GM21717 (cell line): ENCODE data around the gene HSD17B1.
A peak's percentile ranks its signal among the peaks of the same experiment; 100 is the strongest.

ENCODE experiments used
- ATAC-seq: cut with Tn5 transposase; IDR thresholded peaks from one replicate; pipeline ENCODE4 v1.9.1; 2021; ENCODE audit warnings: mild to moderate bottlenecking, moderate library complexity; ENCODE audit not compliant: unreplicated experiment

HSD17B1 gene

DNA sequence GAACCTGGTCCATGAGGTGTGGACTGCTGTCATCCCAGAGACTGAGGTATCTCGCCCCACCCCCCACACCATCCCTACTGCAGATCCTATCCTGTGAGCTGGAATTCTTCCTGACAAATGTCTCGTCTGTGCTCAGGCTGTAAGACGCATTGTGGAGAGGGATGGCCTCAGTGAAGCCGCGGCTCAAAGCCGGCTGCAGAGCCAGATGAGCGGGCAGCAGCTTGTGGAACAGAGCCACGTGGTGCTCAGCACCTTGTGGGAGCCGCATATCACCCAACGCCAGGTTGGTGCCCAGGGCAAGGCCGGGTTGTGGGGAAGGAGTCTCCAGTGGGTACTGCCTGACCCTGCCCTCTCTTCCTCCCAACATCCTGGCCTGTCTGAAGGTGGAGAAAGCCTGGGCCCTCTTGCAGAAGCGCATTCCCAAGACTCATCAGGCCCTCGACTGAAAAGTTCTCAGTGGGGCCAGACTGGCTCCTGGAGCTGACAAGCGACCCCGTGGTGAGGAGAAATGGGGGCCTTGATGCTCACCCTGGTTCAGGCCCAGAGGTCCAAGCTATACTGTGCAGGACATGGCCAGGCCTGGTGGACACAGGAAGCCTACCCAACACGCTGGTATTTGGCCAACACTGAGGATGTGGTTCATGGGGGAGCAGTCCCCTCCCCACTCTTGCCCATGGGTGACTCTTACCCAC is 12.9 kb downstream of the HSD17B1 start:
- no peak for ATAC-seq

DNA sequence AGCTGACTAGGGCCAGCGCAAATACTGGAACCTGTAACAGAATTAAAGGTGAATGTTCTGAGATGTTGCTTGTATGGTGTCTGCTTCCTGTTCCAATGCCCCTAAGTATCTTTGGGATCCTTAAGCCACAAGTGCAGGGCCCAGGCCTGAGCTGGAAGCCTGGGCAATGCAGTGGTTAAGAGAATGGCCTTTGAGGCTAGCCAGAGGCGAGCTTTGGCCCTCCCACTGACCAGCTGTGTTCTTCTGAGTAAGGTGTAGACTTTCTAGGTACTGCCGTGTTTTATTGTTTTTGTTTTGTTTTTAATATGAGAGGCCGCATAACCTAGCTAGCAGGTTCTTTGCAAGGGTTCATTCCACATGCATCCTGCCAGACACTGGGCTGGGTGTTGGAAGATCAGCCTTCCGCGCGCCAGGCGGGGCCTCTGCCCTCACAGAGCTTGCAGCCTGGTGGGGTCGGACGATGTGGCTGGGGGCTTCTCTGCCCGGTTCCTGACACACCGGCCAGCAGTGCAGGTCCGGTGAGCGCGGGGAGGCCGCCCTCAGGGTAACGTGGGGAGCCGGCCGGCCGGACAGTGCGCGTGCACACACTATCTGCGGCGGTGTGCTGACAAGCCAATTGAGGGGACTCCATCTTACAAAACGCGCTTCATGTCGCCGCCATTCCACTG is 13.6 kb downstream of the HSD17B1 start:
- peak; percentile 2 for ATAC-seq

DNA sequence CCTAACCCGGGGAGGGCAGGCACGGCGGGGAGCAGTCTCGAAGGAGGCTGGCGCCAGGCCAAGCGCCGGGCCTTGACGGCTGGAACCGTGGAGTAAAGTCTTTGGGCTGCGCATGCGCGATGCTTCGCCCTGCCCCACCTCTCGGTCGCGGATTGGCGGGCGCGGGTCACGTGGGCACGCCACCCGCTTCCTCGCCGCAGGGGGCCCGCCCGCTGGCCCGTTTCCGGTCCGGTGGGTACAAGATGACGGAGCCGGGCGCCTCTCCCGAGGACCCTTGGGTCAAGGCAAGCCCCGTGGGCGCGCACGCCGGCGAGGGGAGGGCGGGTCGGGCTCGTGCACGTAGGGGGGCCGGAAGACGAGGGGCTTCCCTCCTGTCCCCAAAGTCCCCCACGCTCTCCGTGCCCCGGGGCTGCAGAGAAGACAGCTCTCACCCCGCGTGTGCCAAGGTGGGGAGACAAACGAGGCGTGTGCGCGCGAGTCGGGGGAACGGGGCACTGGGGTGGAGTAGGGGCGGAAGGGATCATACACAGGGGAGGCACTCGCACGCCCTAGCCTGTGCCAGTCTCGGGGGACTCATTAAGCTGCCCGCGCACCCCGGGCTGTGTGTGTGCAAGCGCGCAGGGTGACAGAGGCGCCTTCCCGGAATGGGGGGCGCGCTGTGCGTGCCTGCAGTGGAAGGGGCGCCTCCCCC is 14.3 kb downstream of the HSD17B1 start, which contains the start of gene MLX:
Gene MLX, plus strand, starts transcription at position 218 of the 691 bp plus-strand sequence. Its CDS starts 25 bp downstream, at position 243.
- peak; percentile 41 for ATAC-seq

DNA sequence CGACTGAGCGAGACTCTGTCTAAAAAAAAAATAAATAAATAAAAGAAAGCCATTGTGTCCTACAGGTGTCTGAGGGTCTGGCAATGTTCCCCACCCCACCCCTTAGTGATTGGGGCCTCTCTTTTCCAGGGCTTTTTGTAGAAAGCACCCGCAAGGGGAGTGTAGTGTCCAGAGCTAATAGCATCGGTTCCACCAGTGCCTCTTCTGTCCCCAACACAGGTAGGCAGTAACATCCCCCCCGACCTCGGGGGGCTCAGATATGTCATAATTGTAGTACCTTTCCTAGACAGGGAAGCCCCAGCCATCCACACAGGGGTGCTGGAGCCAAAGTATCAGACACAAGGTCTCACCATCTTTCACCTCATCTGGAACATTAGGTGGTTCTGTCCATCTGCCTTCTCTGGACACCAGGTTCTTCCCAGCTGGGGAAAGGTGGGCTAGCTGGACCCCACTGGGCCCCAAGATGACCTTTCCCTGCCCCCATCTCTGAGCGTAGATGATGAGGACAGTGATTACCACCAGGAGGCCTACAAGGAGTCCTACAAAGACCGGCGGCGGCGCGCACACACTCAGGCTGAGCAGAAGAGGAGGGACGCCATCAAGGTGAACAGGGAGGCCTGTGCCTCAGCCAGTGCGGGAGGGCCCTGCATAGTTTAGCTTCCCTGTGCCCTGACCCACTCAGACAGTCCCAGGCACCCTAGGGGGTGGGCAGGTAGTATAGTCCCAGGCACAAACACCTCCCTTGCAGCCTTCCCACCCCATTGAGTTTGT is 15.8 kb downstream of the HSD17B1 start:
- ATAC-seq = no peak

DNA sequence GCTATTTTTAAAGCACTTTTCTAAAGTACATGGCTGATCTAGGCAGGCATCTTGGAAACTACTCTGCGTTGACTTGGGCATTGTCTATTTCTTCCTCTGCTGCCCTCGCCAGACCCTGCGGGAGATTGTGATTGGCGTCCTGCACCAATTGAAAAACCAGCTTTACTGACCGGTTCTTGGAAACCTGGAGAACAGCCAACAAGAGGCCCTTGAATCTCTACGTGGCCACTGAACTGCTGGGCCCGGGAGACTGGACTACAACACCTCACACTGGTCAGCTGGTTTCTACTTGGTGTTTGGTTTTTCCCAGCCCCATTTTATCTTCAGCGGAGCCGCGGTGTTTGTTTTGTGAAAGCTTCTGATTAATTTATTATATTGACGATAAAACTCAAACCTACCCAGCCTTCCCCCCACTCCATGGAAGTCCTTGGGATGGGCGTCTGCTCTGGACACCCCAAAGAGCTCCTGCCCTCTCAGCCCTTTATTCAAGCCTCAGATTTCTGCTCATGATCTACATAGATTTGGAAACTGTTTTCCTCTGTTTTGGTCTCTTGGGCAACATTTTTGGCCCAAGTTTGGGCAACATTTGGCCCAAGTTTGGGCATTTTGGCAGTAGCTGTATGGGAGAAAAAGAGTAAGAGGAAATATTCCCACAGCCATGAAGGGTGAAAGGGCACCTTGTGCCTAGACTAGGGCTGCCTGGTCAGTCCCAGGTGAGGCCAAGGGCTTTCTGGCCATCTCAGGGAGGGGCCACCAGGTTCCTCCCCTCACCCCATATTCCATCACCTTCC is 18.9 kb downstream of the HSD17B1 start:
- no peak for ATAC-seq

DNA sequence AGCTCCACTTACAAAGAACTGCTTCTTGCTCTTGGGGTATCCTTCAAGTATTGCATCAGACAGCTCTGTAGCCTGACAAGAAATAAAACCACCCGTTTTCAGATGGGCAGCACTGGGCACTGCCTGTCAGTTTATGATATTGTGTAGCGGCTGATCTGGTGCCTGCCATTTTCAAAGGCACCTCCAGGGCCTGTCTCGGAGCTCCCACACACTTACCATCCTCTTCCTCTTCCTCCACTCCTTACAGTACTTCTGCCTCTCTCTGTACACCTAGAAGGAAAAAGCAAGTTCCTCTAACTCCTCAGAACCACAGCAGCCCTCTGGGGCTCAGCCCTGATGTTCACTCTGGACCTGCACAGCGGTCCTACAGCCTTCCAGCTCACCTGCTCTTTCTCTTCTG is 20.4 kb downstream of the HSD17B1 start:
- ATAC-seq = no peak

DNA sequence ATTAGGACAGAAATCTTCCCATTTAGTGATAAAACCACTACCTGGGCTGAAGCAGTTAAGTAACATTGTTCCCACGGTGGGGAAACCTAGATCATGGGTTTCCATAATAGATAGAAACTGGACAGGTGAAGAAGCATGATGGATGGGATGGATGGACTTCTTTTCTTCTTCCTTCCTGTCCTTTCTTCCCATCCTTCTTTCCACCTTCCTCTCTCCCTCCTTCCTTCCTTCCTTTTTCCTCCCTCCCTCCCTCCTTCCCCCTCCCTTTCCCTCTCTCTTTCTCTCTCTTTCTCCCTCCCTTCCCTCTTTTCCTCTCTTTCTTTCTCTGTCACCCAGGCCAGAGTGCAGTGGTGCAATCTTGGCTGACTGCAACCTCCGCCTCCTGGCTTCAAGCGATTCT is 21.7 kb downstream of the HSD17B1 start:
- ATAC-seq = no peak

DNA sequence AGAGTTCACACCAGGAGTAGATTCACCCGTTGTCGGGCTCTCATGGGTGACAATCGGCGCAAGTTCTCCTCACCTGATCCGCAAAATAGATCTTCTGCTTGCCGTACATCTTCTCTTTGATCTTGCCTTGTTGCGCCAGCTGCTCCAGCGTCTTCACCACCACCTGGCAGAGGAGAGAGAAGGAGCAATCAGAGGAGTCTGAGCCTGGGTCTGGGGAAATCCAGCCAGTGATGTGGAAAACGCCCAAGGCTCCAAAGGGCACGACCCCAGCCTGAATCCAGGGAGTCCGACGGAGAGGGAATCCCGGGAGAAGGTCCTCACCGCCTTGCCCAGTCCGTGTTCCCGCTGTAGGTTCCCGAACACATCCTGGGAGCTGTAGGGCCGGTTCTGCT is 24.4 kb downstream of the HSD17B1 start:
- no peak for ATAC-seq

DNA sequence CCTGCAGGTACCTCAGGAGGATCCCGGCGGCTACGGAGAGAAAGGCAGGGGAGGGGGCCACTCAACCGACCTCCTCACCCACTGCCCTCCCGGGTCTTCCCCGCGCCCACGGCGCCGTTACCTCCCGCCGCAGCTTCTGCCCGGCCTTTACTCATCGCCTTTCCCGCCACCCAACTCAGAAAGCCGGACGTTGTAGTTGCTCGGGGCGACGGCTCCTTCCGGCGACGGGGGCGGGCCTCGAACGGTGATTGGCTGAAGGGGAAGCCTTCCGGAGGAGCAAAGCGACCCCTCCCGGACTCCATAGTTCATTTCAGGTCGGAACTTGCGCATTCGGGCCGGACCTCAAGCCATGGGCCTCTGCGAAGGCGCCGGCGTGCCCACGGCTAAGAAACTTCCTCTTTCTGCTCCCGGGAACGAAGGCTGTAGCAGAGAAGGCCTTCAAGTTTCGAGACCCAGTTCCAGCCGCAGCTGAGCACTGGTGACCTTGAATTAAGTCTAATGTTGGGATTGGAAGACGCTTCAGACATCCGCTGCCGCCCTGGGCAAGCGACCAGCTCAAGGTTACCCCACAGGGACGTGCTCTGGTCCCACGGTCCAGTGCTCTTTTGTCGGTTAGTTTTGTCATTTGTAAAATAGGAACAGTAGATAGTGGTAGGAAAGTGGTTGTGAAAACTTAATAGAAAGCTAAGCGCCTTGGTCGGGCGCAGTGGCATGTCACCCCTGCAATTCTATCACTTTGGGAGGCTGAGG is 25.0 kb downstream of the HSD17B1 start, which contains the start of gene PSMC3IP:
Gene PSMC3IP, minus strand, starts transcription at position 198 of the 750 bp plus-strand sequence. Its CDS starts 43 bp downstream, at position 155.
- peak; percentile 50 for ATAC-seq

DNA sequence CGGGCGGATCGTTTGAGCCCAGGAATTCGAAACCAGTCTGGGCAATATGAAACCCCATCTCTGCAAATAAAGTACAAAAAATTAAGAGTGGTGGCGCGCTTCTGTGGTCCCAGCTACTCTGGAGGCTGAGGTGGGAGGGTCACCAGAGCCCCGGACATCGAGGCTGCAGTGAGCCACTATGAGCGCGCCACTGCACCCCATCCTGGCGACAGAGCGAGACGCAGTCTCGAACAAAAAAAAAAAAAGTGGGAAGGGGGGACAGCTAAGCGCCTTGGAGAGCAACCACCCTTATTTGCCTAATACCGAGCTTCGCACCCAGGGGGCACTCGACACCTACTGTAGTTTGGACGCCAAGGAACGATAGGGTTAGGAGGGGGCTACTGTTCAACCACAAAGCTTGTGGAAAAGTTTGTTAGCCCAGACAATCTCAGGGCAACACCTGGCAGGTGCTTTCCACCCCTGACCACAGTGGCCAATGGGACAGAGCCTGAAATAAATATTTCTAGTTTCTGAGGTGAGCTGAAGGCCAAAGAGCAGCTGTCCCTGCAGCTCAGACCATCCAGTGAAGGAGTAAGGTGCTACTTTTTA is 25.7 kb downstream of the HSD17B1 start:
- no peak for ATAC-seq

DNA sequence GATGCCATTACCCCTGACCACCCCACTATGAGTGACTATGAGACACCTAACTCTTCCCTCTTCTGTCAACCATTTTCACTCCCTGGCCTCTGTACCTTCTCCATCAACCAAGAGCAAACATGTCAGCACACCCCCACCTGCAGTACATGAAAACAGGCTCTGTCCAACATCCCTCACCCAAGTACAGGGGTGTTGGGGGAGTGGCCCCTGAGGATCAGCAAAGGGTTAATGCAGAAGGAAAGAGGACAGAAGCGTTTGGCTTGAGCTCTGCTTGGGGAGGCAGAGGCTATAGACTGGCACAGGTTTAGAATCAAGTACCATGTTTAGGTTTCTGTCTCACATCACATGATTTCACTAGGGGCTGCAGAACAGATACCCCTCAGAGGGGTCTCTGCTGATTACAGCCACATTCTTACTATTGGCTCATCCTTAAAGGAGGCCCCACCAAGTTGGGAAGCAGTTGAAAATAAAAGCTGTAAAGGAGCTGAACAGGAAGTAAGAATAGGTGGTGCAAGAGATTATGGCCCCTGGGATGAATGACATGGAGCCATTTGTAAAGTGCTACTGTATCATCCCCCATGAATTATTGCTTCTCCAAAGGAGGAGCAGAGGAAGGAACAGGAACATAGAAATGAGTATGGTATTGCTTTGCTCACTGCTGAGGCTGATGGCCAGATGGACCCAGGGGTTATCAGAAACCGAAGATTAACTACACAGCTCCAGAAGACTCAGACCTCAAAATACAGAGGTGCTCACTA is 27.2 kb downstream of the HSD17B1 start:
- ATAC-seq = no peak

DNA sequence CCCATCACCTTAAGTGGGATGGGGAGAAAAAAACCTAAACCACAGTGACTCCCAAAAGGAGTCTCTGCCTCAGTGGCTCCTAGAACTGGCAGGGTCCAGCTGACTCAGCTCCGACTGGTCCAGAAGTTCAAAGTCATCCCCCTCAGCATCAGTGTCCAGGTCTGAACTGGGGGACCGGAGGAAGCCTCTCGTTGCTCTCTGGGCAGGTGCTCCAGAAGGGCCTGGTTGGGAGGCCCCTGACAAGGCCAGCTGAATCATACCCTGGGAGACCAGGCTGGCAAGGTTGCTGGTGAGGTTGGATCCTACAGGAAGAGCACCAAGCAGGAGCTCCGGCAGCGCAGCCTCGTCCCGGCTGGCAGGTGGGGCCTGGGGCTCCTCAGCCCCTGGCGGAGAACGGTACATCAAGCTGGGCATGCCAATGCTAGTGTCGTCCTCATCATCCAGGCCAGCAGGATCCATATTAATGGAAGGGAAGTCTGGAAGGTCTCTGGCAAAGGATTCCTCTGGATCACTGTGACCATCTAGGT is 29.1 kb downstream of the HSD17B1 start:
- ATAC-seq = no peak

DNA sequence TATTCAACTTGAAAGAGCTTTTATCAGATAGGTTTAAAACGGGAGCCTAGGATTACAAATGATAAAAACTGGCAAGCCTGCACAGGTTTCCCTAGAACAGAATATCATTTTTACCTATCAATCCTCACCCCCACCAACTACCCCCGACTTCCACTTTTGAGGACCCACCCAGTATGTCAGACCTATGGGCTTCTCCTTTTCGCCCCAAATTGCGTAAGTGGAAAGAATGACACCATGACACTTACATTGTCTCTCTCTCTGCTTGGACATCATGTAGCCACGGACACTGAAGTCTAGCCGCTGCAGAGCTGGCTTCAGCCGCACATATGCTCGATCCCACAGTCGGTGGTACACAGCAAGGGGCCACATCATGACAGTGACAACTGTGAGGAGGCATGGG is 32.2 kb downstream of the HSD17B1 start:
- no peak for ATAC-seq

DNA sequence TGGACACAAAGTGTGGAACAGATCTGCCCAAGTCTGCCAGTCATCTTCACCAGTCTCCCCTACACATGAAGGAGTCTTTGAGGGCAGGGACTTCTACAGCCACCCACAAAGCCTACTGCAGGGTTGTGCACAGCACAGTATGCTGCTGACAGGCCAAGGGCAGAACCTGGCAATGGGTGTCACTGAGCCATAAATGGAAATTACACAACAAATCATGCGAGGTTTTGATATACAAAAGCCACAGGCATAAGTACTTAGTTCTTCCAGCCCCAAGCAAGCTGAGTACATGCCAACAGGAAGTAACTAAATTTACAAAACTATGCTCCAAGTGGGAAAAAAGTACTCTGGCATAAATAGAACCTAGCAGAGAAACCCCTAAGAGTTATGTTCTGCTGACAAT is 32.6 kb downstream of the HSD17B1 start:
- ATAC-seq = no peak

DNA sequence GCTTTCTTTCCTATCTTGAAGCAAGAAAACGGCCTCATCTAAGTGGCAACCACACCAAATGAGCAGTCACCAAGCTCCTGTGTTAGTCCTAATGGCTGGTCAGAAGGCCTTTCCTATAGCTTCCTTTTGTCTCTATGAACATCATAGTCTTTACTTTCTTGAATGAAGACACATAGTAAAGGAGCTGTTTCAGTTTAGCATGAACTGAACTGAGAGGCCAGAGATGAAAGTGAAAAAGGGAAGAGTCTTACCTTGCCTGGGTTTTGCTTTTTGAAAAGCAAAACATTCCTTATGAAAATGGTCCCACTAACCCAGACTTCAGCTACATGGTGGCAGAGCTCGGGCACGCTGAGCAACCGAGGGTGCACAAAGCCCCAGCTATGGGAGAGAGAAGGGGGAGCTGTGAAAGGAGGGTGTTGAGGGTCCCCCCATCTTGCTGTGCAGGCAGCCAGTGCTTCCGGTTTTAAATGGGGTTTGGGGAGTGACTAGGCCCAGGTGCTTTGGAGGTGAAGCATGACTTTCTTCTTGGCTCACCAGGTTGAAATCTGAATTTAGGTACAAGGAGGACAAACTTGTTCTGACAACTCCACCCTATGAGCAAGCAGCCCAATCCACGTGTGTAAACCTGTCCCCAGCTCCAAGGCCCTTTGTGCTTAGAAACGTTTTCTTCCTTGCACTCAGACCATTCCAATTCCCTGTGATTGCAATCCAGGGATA is 33.9 kb downstream of the HSD17B1 start:
- no peak for ATAC-seq

DNA sequence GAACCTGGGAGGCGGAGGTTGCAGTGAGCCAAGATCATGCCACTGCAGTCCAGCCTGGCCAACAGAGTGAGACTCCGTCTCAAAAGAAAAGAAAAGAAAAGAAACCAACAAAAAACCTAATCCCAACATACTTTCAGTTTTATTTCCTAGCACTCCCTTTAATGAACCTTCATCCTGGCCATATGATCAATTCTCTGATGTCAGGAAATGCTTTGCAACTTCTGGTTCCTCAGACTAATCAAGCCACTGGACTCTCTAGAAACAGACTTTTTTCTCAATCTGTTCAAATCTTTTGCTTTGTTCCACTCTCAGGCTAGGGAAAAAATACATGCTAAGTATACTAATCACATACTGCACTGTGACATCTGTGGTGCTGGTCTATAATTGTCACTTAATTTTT is 38.2 kb downstream of the HSD17B1 start:
- no peak for ATAC-seq

DNA sequence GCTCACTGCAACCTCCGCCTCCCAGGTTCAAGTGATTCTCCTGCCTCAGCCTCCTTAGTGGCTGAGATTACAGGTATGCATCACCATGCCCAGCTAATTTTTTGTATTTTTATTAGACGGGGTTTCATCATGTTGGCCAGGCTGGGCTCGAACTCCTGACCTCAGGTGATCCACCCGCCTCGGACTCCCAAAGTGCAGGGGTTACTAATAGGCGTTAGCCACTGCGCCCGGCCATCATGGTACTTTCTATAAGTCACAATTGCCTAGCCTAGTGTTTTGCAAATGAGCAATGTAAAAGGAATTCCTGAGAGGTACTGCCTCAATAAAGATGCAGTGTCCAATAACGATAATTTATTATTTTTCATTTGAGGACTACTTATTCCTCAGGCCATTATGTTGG is 38.7 kb downstream of the HSD17B1 start:
- ATAC-seq = no peak

DNA sequence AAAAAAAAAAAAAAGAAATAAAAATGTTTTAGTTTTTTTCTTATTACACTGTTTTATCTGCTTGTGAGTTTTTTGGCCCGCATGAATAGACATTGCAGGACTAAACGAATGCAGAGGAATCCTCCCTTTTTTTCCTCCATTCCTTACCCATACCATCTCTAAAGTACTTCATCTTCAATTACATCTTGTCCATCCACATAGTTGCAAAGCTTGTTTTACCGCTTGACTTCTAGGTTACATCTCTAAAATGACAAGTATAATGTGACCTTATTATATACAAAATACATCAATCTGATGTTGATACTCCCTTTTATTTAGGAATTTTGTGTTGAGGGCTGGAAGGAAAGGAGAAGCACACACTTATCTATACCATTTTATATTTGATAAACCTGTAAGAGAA is 43.7 kb downstream of the HSD17B1 start:
- no peak for ATAC-seq
